ENCODE measurements around the gene SF3A1. TPM values are rescaled to one million over a fixed set of nuclear protein-coding genes. Genes with fewer than 3 reads are reported as not detected.

The SF3A1 gene
- total and polyA plus RNA-seq, 2 donors (not counting 1 experiment from before 2014, with no cell fraction given) = 92.1 to 283 TPM

- H3K4me3 ChIP-seq (ENCODE audit: control extremely low read depth in 1 of 5, extremely low read depth in 1 of 5, insufficient read depth in 1 of 5, low read depth in 2 of 5, low read length in 4 of 5) = no peak overlapping the region
- H3K27me3 ChIP-seq (replicated peaks in 1 of 4; ENCODE audit: control extremely low read depth in 1 of 4, control insufficient read depth in 3 of 4, insufficient read depth in 4 of 4, low read length in 3 of 4) = no peaks in the 10 kb centered on the region
- no peaks in the 10 kb centered on the region for H3K27me3 Mint-ChIP-seq
- H4K20me1 ChIP-seq (ENCODE audit: control insufficient read depth, insufficient read depth, low read length, poor library complexity, severe bottlenecking) = peaks cover 79% of the 10 kb centered on the region
- H3K4me1 ChIP-seq (ENCODE audit: control insufficient read depth in 2 of 2, insufficient read depth in 2 of 2, low read length in 2 of 2) = peaks cover 28 to 52% of the 10 kb centered on the region in 2 donors
- no peaks in the 10 kb centered on the region for H3K9me3 ChIP-seq (ENCODE audit: control extremely low read depth in 1 of 3, control insufficient read depth in 2 of 3, insufficient read depth in 1 of 3, low read length in 2 of 3)
- peaks cover 76% of the 10 kb centered on the region for H3K4me1 Mint-ChIP-seq
- peaks cover 98% of the 10 kb centered on the region for H3K79me2 ChIP-seq (ENCODE audit: control insufficient read depth, insufficient read depth, low read length)
- H3K4me3 Mint-ChIP-seq = no peak overlapping the region
- no peak overlapping the region for H3K4me2 ChIP-seq (replicated peaks; ENCODE audit: low read depth, low read length, poor library complexity, severe bottlenecking)
- no peaks in the 10 kb centered on the region for H3K9me3 Mint-ChIP-seq (ENCODE audit: insufficient read depth)
- WGBS (ENCODE audit: insufficient coverage) = 73% methylated on average over 2 of the region's 2 CpGs
- no peak for ATAC-seq (ENCODE audit: low read depth)
- DNase-seq = no peak
- intact Hi-C loops (cut with micrococcal nuclease) = no loop called here
- H2AFZ ChIP-seq (ENCODE audit: insufficient read depth, low read depth, low read length, poor library complexity, severe bottlenecking) = no peak overlapping the region
- ChIA-PET POLR2A (no interaction called here), CTCF (interaction anchor here (0.9 to 5.3 kb wide), 3 partner anchors 21 to 33 kb away, joined by 3 to 31 read pairs (median 3); partner anchors contain the start of gene CASTOR1)
- no peak overlapping the region for H3K27ac Mint-ChIP-seq
- peaks cover 0 to 32% of the 10 kb centered on the region in 2 experiments for H3K36me3 ChIP-seq (replicated peaks in 1 of 2; ENCODE audit: control extremely low read depth in 1 of 2, control insufficient read depth in 1 of 2, extremely low read depth in 1 of 2, insufficient read depth in 2 of 2, low read length in 1 of 2)
- no peak overlapping the region for H3K27ac ChIP-seq (ENCODE audit: low read length in 2 of 2)
- no peak for TF ChIP-seq CTCF (IDR thresholded peaks at IDR 0.05)
- TF ChIP-seq EZH2 (IDR thresholded peaks at IDR 0.05; ENCODE audit: borderline replicate concordance, insufficient read depth, low read depth, low read length, poor library complexity, severe bottlenecking) = no peak
- H3K9ac ChIP-seq (ENCODE audit: low read length) = no peak overlapping the region
Observed at GRCh38 chr22:30321461-30321860, 35.2 kb downstream of the SF3A1 start.

GRCh38 chr22:30320021-30320556, 36.6 kb downstream of the SF3A1 start:
- peaks cover 67% of the 10 kb centered on the region for H4K20me1 ChIP-seq (ENCODE audit: control insufficient read depth, insufficient read depth, low read length, poor library complexity, severe bottlenecking)

More at GRCh38 chr22:30320021-30320556, 36.6 kb downstream of the SF3A1 start:
- H3K4me1 ChIP-seq (ENCODE audit: control insufficient read depth in 2 of 2, insufficient read depth in 2 of 2, low read length in 2 of 2) = peaks cover 33 to 54% of the 10 kb centered on the region in 2 donors
- H3K9me3 Mint-ChIP-seq (ENCODE audit: insufficient read depth) = no peaks in the 10 kb centered on the region
- peaks cover 0 to 41% of the 10 kb centered on the region in 2 experiments for H3K36me3 ChIP-seq (replicated peaks in 1 of 2; ENCODE audit: control extremely low read depth in 1 of 2, control insufficient read depth in 1 of 2, extremely low read depth in 1 of 2, insufficient read depth in 2 of 2, low read length in 1 of 2)
- H3K27me3 ChIP-seq (replicated peaks in 1 of 4; ENCODE audit: control extremely low read depth in 1 of 4, control insufficient read depth in 3 of 4, insufficient read depth in 4 of 4, low read length in 3 of 4) = no peaks in the 10 kb centered on the region
- TF ChIP-seq EZH2 (IDR thresholded peaks at IDR 0.05; ENCODE audit: borderline replicate concordance, insufficient read depth, low read depth, low read length, poor library complexity, severe bottlenecking) (no peak), CTCF (IDR thresholded peaks at IDR 0.05) (no peak)
- peaks cover 77% of the 10 kb centered on the region for H3K4me1 Mint-ChIP-seq
- H3K27ac ChIP-seq (ENCODE audit: low read length in 2 of 2) = no peak overlapping the region
- DNase-seq (no peak), ATAC-seq (ENCODE audit: low read depth) (no peak)
- no peak overlapping the region for H3K4me3 Mint-ChIP-seq
- POLR2A ChIA-PET = no interaction called here
- no peaks in the 10 kb centered on the region for H3K27me3 Mint-ChIP-seq
- 100% methylated on average over 3 of the region's 3 CpGs for WGBS (ENCODE audit: insufficient coverage)
- intact Hi-C loops (cut with micrococcal nuclease) = no loop called here
- no peak overlapping the region for H3K9ac ChIP-seq (ENCODE audit: low read length)
- no peak overlapping the region for H3K4me3 ChIP-seq (ENCODE audit: control extremely low read depth in 1 of 5, extremely low read depth in 1 of 5, insufficient read depth in 1 of 5, low read depth in 2 of 5, low read length in 4 of 5)
- no peak overlapping the region for H3K27ac Mint-ChIP-seq
- peaks cover 98% of the 10 kb centered on the region for H3K79me2 ChIP-seq (ENCODE audit: control insufficient read depth, insufficient read depth, low read length)
- H3K9me3 ChIP-seq (ENCODE audit: control extremely low read depth in 1 of 3, control insufficient read depth in 2 of 3, insufficient read depth in 1 of 3, low read length in 2 of 3) = no peaks in the 10 kb centered on the region
- CTCF ChIA-PET = no interaction called here
- H3K4me2 ChIP-seq (replicated peaks; ENCODE audit: low read depth, low read length, poor library complexity, severe bottlenecking) = no peak overlapping the region
- H2AFZ ChIP-seq (ENCODE audit: insufficient read depth, low read depth, low read length, poor library complexity, severe bottlenecking) = no peak overlapping the region

Data from B cell (primary cell).